Kidney epithelial cell (primary cell): ENCODE measurements around the gene LRP5. TPM values are rescaled to one million over a fixed set of nuclear protein-coding genes. Genes with fewer than 3 reads are reported as not detected.

ENCODE experiments used
- DNase-seq: peaks from one replicate; pipeline ENCODE4 v3.0.0-alpha.2; 2010; ENCODE audit warnings: low read depth
- H3K27me3 ChIP-seq: 2 replicates; pipeline ENCODE4 v1.6.0; 2011; ENCODE audit warnings: low read length; ENCODE audit not compliant: control insufficient read depth, insufficient read depth
- H3K36me3 ChIP-seq: 2 replicates; pipeline ENCODE4 v1.5.1; 2011; ENCODE audit warnings: low read length; ENCODE audit not compliant: control insufficient read depth, insufficient read depth
- H3K4me3 ChIP-seq: 2 replicates; pipeline ENCODE4 v1.5.1; 2011; ENCODE audit warnings: low read depth, mild to moderate bottlenecking, control low read depth, low read length
- total RNA-seq: library from RNA; depleted of rRNA; stranded (reverse); fragments of >200 nt; gene quantifications from 2 replicates; pipeline ENCODE4 v1.2.3, GENCODE V29; 2015
- TF ChIP-seq, protein P1 (sequence below): IDR thresholded peaks from 2 replicates; pipeline ENCODE4 v1.5.1; 2011; ENCODE audit warnings: mild to moderate bottlenecking, moderate library complexity, low read length, control low read depth, inconsistent platforms; ENCODE audit not compliant: insufficient read depth, poor library complexity, severe bottlenecking

LRP5 gene
- total RNA-seq, 1 donor from 2014 or later: 31.6 TPM

DNA sequence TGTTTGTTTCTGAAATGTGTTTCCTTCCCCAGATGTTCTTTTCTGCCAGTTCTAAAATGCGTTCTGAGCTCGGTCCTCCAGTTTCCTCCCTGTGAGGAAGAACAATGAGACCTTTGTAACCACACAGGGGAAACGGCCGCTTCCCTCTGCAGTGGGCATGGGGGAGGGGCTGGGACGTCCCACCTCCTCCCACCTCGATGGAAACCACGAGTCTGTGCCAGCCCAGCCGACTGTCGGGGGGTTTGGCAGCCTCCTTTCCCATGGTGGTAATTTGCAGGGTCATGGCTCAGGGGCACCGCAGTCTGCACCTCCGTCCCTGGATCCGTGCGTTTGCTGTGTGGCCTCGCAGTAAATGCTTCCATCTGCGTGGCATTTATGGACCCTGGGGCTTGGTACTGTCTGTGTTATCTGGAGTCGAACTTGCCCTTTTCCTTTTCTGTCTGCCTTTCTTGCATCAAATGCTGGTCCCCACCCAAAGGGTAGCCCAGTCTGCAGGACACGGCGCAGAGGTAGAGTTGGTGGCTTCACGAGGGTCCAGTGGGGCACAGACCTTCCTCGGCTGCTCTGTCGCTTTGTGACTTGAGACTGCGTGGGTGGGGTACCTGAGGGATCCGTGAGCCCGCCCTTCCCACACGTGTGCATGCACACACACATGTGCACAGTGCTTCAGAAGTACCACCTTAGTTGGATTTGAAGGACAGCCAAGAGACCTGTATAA, 16.1 kb downstream of the LRP5 start:
- TF ChIP-seq, protein P1, sequence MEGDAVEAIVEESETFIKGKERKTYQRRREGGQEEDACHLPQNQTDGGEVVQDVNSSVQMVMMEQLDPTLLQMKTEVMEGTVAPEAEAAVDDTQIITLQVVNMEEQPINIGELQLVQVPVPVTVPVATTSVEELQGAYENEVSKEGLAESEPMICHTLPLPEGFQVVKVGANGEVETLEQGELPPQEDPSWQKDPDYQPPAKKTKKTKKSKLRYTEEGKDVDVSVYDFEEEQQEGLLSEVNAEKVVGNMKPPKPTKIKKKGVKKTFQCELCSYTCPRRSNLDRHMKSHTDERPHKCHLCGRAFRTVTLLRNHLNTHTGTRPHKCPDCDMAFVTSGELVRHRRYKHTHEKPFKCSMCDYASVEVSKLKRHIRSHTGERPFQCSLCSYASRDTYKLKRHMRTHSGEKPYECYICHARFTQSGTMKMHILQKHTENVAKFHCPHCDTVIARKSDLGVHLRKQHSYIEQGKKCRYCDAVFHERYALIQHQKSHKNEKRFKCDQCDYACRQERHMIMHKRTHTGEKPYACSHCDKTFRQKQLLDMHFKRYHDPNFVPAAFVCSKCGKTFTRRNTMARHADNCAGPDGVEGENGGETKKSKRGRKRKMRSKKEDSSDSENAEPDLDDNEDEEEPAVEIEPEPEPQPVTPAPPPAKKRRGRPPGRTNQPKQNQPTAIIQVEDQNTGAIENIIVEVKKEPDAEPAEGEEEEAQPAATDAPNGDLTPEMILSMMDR: no peak
- no peaks in the 10 kb centered on the region for H3K36me3 ChIP-seq
- no peak for DNase-seq

DNA sequence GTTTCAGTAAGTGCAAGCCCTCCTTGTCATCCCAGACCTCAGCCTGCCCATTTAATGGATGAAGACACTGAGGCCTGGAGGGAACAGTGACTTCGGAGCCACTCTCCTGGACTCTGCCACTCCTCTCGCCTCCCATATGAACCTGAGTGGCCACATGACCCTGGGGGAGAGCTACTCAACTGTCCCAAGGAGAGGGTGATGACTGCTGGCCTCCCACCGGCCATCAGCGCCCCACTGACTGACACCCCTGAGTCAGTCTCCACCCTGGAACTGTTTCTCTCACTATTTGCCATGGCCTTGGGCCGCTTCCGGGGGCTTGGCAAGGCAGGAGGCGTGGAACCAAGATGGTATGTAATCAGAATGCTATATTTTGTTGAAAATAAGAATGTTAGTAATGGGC, 17.1 kb downstream of the LRP5 start:
- Histone ChIP-seq H3K4me3 (no peak overlapping the region), H3K27me3 (no peaks in the 10 kb centered on the region), H3K36me3 (no peaks in the 10 kb centered on the region)
- no peak for DNase-seq
- TF ChIP-seq, protein P1: no peak

More for the DNA sequence above, 16.1 kb downstream of the LRP5 start:
- Histone ChIP-seq H3K27me3 (no peaks in the 10 kb centered on the region), H3K4me3 (no peak overlapping the region)

DNA sequence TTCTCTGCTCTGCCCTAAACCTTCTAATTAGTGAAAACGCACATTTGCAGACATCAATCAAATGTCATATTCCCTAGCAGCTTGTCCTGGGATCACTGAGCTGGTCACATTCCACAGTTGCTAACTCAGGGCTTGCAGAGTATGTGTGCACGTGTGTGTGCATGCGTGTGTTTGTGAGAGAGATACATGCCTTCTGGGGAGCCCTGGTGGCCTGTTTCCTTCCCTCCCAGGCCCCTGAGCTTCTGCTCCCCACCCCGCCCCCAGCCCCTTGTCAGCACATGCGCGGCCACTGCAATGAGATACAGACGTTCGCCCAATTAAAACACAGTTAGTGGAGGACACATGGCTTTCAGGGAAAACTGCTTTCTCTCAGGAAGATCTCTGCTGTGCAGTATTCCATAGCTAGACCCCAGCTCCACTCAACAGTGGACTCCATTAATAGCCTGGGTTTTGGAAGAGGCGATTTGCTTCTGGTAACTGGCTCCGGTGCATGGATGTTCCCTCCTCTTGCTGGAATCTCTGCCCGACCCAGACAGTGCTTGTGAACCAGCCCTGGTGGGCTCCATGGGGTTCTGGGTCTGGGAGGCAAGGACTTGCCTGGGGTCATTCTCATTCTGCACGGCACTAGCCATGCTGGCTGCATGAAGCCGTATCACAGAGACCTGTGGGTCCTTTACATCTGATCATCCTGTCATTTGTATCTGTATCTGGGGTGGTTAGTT, 17.7 kb downstream of the LRP5 start:
- Histone ChIP-seq H3K4me3 (no peak overlapping the region), H3K36me3 (no peaks in the 10 kb centered on the region), H3K27me3 (no peaks in the 10 kb centered on the region)
- no peak for DNase-seq
- TF ChIP-seq, protein P1: no peak

DNA sequence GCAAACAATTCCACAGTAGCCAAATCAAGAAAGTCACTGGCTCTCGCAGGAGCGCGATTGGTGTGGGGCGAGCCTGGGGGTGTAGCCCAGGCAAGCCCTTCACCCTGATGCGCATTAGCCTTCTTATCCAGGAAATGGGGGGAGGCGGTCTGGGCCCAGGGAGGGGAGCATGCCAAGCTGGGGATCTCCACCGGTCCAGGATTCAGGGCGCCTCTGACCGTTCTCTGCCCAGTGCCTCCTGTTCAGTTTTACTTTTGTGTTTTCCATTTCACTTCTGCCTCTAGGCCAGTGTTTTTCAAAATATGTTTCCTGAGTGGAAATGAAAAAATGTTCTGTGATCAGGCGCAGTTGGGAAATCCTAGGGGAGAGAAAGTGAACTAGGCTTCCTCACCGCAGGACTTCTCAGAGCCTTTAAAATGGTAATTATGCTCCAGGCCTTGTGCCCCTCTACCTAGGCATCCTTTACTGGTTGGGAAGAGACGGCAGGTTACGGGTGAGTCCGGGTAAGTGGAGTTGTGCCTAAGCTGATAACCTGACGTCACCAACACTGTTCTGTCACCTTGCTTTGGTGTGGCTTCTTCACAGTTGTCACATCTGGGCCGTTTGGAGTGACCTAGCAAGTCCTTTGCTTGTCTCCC, 18.4 kb downstream of the LRP5 start:
- TF ChIP-seq, protein P1: no peak
- Histone ChIP-seq H3K36me3 (no peaks in the 10 kb centered on the region), H3K27me3 (no peaks in the 10 kb centered on the region), H3K4me3 (no peak overlapping the region)
- no peak for DNase-seq

DNA sequence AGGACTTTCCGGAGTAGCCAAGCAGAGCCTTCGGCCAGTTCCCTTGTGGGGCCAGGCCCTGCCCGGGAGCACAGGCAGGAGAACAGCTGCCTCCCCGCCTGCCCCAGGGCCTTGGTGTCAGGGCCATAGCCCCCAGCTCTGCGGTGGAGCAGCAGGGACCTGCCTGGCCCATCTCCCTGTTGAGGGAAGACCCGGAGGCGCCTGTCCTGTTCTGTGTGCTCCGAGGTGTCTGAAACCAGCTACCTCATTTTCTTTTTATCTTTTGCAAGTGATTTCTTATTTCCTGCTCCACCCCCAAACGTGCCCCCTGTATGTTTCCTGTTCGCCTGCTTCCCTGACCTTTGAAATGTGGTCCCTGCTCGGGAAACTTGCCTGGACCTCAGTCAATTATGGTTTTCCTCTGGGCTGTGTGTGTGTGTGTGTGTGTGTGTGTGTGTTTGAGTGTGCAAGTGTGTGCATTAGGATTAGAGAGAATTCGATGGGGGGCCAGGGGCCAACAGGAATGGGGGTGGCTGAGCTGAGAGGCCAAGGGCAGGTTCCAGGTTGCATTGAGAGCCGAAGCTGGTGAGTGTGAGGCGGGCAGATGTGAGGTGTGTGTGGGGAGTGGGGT, 19.1 kb downstream of the LRP5 start:
- Histone ChIP-seq H3K27me3 (no peaks in the 10 kb centered on the region), H3K36me3 (no peaks in the 10 kb centered on the region), H3K4me3 (no peak overlapping the region)
- TF ChIP-seq, protein P1: no peak
- DNase-seq: no peak
